Epithelial cell of esophagus (primary cell): ENCODE data around the gene CUBN.

Experiments used
- DNase-seq: peaks from one replicate; pipeline ENCODE4 v3.0.0; 2010; ENCODE audit warnings: low read depth
- H3K4me3 ChIP-seq: 2 replicates; pipeline ENCODE4 v1.5.1; 2011; ENCODE audit warnings: mild to moderate bottlenecking, low read length, control low read depth
- TF ChIP-seq, protein P1 (sequence below): IDR thresholded peaks from 2 replicates; pipeline ENCODE4 v1.5.1; 2011; ENCODE audit warnings: low read depth, mild to moderate bottlenecking, low read length, control low read depth, inconsistent platforms; ENCODE audit not compliant: insufficient read depth; ENCODE audit errors: missing control alignments

Gene CUBN

DNA sequence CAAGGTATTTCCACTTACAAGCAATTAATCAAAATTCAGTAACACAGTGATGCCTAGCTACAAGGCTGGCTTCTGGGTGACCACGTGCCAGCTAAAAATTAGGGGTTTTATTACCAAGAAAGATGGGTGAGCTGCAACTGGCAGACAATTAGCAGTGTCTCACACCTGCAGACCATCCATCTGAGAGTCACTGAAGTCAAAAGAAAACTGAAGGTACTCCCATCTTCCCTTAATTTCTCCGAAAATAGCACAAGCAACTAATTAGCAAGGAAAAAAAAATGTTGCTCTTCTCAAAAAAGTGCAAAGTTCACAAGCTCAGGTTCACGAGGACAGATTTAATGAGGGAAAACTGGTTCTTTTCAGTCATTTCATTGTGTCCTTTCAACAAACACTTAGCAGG is 340.8 kb downstream of the CUBN start:
- no peak overlapping the region for H3K4me3 ChIP-seq
- TF ChIP-seq, protein P1, sequence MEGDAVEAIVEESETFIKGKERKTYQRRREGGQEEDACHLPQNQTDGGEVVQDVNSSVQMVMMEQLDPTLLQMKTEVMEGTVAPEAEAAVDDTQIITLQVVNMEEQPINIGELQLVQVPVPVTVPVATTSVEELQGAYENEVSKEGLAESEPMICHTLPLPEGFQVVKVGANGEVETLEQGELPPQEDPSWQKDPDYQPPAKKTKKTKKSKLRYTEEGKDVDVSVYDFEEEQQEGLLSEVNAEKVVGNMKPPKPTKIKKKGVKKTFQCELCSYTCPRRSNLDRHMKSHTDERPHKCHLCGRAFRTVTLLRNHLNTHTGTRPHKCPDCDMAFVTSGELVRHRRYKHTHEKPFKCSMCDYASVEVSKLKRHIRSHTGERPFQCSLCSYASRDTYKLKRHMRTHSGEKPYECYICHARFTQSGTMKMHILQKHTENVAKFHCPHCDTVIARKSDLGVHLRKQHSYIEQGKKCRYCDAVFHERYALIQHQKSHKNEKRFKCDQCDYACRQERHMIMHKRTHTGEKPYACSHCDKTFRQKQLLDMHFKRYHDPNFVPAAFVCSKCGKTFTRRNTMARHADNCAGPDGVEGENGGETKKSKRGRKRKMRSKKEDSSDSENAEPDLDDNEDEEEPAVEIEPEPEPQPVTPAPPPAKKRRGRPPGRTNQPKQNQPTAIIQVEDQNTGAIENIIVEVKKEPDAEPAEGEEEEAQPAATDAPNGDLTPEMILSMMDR: no peak

DNA sequence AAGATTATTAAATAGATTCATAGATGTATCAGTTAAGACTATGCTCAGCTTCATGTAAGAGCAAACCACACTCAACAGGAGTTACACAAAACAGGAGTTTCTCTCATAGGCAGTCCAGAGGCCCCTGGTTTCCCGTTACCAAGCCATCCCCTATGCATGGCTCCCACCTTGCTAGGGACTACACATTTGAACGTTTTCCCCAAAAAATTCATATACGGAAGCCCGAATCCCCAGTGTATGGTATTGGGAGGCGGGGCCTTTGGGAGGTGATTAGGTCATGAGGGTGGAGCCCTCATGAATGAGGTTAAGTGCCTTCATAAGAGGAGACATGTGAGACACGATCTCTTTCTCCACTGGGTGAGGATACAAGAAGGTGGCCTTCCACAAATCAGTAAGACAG is 341.5 kb downstream of the CUBN start:
- DNase-seq: no peak
- H3K4me3 ChIP-seq: no peak overlapping the region
- TF ChIP-seq, protein P1: no peak

More for the DNA sequence above, 340.8 kb downstream of the CUBN start:
- no peak for DNase-seq

- TF ChIP-seq, protein P1: no peak
- DNase-seq: no peak
- H3K4me3 ChIP-seq: no peak overlapping the region
Observed at GRCh38 chr10:16787361-16787791, 342.2 kb downstream of the CUBN start.

GRCh38 chr10:16780338-16780880 is 349.2 kb downstream of the CUBN start:
- no peak for DNase-seq
- no peak overlapping the region for H3K4me3 ChIP-seq
- TF ChIP-seq, protein P1: no peak

- H3K4me3 ChIP-seq: no peak overlapping the region
- DNase-seq: peak; percentile 33
- TF ChIP-seq, protein P1: no peak
Observed at GRCh38 chr10:16779384-16779915, 350.2 kb downstream of the CUBN start.

DNA sequence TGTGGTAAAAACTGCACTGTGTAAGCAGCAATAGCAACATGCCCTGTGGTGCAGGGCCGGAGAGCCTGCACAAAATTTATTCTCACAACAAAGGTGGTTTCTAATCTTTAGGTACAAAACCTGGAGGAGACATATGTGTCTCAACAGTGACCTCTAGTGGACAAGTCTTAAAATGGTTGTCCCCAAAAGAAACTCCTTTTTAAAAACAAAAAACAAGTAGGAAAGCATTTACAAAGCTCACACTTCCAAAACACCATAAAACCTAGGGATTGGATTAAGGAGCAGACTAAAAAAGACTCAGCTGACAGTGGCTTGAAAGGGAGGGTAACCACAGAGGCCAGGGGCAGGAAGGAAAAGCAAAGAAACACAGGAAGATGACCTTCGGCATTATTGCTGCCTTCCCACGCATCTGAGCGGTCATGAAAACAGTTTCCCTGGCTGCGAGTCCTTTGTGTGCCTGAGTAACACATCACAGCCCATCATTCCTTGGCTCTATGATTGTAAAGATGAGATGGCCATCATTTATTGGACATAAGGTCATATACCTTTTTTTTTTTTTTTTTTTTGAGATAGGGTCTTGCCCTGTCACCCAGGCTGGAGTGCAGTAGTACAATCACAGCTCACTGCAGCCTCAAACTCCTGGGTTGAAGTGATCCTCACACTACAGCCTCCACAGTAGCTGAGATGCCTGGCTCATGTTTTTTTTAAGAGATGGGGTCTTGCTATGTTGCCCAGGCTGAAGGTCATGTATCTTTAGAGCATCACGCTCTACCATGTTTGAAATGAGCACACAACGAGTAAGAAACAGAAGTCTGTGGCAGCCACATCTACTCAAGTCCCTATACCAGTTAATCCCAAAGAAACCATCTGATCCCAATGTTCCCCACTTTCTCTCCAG is 351.9 kb downstream of the CUBN start:
- DNase-seq: peak; percentile 61

More for the DNA sequence above, 351.9 kb downstream of the CUBN start:
- TF ChIP-seq, protein P1: peak; percentile 62
- H3K4me3 ChIP-seq: no peak overlapping the region
